Transverse colon (tissue), 3 donors: ENCODE data around the gene HSPA1A.

Source experiments
- EP300 ChIP-seq: sonication (generic); formaldehyde crosslinking; IDR thresholded peaks from one replicate; pipeline ENCODE4 v1.6.1; 2017; ENCODE audit warnings: antibody characterized with exemption, low read depth
- POLR2A ChIP-seq: fragments of 450-650 bp; IDR thresholded peaks from one replicate; pipeline ENCODE4 v1.6.1; 2016; ENCODE audit warnings: antibody characterized with exemption, mild to moderate bottlenecking, moderate library complexity
- TF ChIP-seq, protein P1 (sequence below), 5 experiments: fragments of 200-600 bp in 3 of 5; fragments of 450-650 bp in 2 of 5; sonication (generic) in 3 of 5; IDR thresholded peaks; 1 replicate in 2 of 5; 2 replicates in 3 of 5; pipeline ENCODE4 v1.5.1; 2016 to 2017; ENCODE audit warnings: antibody characterized with exemption in 5 of 5, inconsistent platforms in 3 of 5, mild to moderate bottlenecking in 2 of 5, moderate library complexity in 1 of 5

DNA sequence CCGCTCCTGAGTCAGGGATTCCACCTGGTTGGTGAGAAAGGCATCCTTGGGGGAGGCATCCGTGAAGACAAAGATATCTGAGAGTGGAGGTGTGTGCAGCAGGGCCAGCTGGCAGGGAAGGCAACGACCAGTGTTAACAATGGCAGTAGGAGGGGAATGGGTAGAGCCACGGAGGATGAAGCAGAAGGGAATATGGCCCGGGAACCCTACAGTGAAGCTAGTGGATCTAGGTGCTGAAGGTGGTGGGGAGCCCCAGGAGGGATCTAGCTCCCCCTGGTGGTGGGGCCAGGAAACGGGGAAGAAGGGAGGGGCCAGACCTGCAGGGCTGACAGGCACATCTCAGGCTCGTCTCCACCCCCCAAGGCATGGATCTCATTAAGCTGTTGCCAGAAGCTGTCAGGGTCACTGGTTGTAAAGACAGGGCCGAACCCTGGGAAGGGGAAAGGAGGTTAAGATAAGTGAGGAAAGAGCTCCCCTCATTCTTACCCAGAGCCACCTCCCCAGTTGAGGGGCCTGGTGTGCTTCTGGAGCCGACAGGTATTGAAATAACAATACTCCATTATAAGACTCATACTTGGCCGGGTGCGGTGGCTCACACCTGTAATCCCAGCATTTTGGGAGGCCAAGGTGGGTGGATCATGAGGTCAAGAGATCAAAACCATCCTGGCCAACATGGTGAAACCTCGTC, 45.5 kb upstream of the HSPA1A start:
- TF ChIP-seq, protein P1, sequence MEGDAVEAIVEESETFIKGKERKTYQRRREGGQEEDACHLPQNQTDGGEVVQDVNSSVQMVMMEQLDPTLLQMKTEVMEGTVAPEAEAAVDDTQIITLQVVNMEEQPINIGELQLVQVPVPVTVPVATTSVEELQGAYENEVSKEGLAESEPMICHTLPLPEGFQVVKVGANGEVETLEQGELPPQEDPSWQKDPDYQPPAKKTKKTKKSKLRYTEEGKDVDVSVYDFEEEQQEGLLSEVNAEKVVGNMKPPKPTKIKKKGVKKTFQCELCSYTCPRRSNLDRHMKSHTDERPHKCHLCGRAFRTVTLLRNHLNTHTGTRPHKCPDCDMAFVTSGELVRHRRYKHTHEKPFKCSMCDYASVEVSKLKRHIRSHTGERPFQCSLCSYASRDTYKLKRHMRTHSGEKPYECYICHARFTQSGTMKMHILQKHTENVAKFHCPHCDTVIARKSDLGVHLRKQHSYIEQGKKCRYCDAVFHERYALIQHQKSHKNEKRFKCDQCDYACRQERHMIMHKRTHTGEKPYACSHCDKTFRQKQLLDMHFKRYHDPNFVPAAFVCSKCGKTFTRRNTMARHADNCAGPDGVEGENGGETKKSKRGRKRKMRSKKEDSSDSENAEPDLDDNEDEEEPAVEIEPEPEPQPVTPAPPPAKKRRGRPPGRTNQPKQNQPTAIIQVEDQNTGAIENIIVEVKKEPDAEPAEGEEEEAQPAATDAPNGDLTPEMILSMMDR (IDR thresholded peaks at IDR 0.05) = peak; percentile 83 to 95 (median 90)
- TF ChIP-seq POLR2A (no peak), EP300 (no peak)
